ENCODE measurements around the gene EFNB1. TPM values are rescaled to one million over a fixed set of nuclear protein-coding genes. Genes with fewer than 3 reads are reported as not detected.

Gene EFNB1
- total RNA-seq, 1 experiment from 2014 or later, result 49.6 TPM

- no peak overlapping the region for H3K4me3 ChIP-seq
- H3K27me3 ChIP-seq, result no peaks in the 10 kb centered on the region
Observed at GRCh38 chrX:68835468-68835867, 6.6 kb downstream of the EFNB1 start.

GRCh38 chrX:68837119-68837518 lies 8.3 kb downstream of the EFNB1 start:
- no peaks in the 10 kb centered on the region for H3K27me3 ChIP-seq

More at GRCh38 chrX:68835468-68835867, 6.6 kb downstream of the EFNB1 start:
- Histone ChIP-seq H3K9me3 (no peaks in the 10 kb centered on the region), H3K36me3 (no peaks in the 10 kb centered on the region)
- no peak for DNase-seq

GRCh38 chrX:68838571-68838910 lies 9.7 kb downstream of the EFNB1 start:
- H3K9me3 ChIP-seq, result no peaks in the 10 kb centered on the region
- H3K27me3 ChIP-seq, result no peaks in the 10 kb centered on the region
- DNase-seq, result no peak
- H3K36me3 ChIP-seq, result no peaks in the 10 kb centered on the region
- H3K4me3 ChIP-seq, result no peak overlapping the region

More at GRCh38 chrX:68837119-68837518, 8.3 kb downstream of the EFNB1 start:
- Histone ChIP-seq H3K36me3 (no peaks in the 10 kb centered on the region), H3K9me3 (no peaks in the 10 kb centered on the region), H3K4me3 (no peak overlapping the region)
- no peak for DNase-seq

- no peaks in the 10 kb centered on the region for H3K27me3 ChIP-seq
- H3K36me3 ChIP-seq, result no peaks in the 10 kb centered on the region
- DNase-seq, result no peak
- no peak overlapping the region for H3K4me3 ChIP-seq
- H3K9me3 ChIP-seq, result no peaks in the 10 kb centered on the region
Observed at GRCh38 chrX:68839771-68840170, 10.9 kb downstream of the EFNB1 start.

GRCh38 chrX:68840256-68840655 lies 11.4 kb downstream of the EFNB1 start:
- Histone ChIP-seq H3K36me3 (no peaks in the 10 kb centered on the region), H3K27me3 (no peaks in the 10 kb centered on the region), H3K4me3 (no peak overlapping the region), H3K9me3 (no peaks in the 10 kb centered on the region)
- DNase-seq, result no peak

GRCh38 chrX:68841251-68842049 lies 12.6 kb downstream of the EFNB1 start:
- no peak for DNase-seq

GRCh38 chrX:68842351-68842750 lies 13.5 kb downstream of the EFNB1 start:
- no peaks in the 10 kb centered on the region for H3K36me3 ChIP-seq
- no peak for DNase-seq
- no peaks in the 10 kb centered on the region for H3K9me3 ChIP-seq
- no peaks in the 10 kb centered on the region for H3K27me3 ChIP-seq
- no peak overlapping the region for H3K4me3 ChIP-seq

More at GRCh38 chrX:68841251-68842049, 12.6 kb downstream of the EFNB1 start:
- no peak overlapping the region for H3K4me3 ChIP-seq
- no peaks in the 10 kb centered on the region for H3K27me3 ChIP-seq
- H3K9me3 ChIP-seq, result no peaks in the 10 kb centered on the region
- no peaks in the 10 kb centered on the region for H3K36me3 ChIP-seq

- peak; percentile 86 for DNase-seq
- Histone ChIP-seq H3K27me3 (no peaks in the 10 kb centered on the region), H3K9me3 (no peaks in the 10 kb centered on the region), H3K36me3 (no peaks in the 10 kb centered on the region), H3K4me3 (no peak overlapping the region)
Observed at GRCh38 chrX:68842781-68843581, 14.2 kb downstream of the EFNB1 start.

GRCh38 chrX:68843992-68844391 lies 15.2 kb downstream of the EFNB1 start:
- H3K36me3 ChIP-seq, result no peaks in the 10 kb centered on the region
- DNase-seq, result no peak
- H3K9me3 ChIP-seq, result no peaks in the 10 kb centered on the region

GRCh38 chrX:68844581-68844980 lies 15.8 kb downstream of the EFNB1 start:
- H3K9me3 ChIP-seq, result no peaks in the 10 kb centered on the region
- H3K36me3 ChIP-seq, result no peaks in the 10 kb centered on the region
- DNase-seq, result no peak
- H3K4me3 ChIP-seq, result no peak overlapping the region
- no peaks in the 10 kb centered on the region for H3K27me3 ChIP-seq

More at GRCh38 chrX:68843992-68844391, 15.2 kb downstream of the EFNB1 start:
- Histone ChIP-seq H3K27me3 (no peaks in the 10 kb centered on the region), H3K4me3 (no peak overlapping the region)

GRCh38 chrX:68846536-68846935 lies 17.7 kb downstream of the EFNB1 start:
- Histone ChIP-seq H3K9me3 (no peaks in the 10 kb centered on the region), H3K27me3 (no peaks in the 10 kb centered on the region), H3K36me3 (no peaks in the 10 kb centered on the region), H3K4me3 (no peak overlapping the region)
- DNase-seq, result no peak

- peak; percentile 66 for DNase-seq
- Histone ChIP-seq H3K27me3 (no peaks in the 10 kb centered on the region), H3K36me3 (no peaks in the 10 kb centered on the region), H3K4me3 (no peak overlapping the region), H3K9me3 (no peaks in the 10 kb centered on the region)
Observed at GRCh38 chrX:68847172-68847571, 18.4 kb downstream of the EFNB1 start.

- Histone ChIP-seq H3K9me3 (no peaks in the 10 kb centered on the region), H3K36me3 (no peaks in the 10 kb centered on the region), H3K27me3 (no peaks in the 10 kb centered on the region), H3K4me3 (no peak overlapping the region)
- no peak for DNase-seq
Observed at GRCh38 chrX:68848189-68848940, 19.5 kb downstream of the EFNB1 start.

GRCh38 chrX:68851082-68851481 lies 22.3 kb downstream of the EFNB1 start:
- Histone ChIP-seq H3K27me3 (no peaks in the 10 kb centered on the region), H3K4me3 (no peak overlapping the region), H3K36me3 (no peaks in the 10 kb centered on the region), H3K9me3 (no peaks in the 10 kb centered on the region)
- no peak for DNase-seq

- Histone ChIP-seq H3K4me3 (no peak overlapping the region), H3K27me3 (no peaks in the 10 kb centered on the region), H3K9me3 (no peaks in the 10 kb centered on the region), H3K36me3 (no peaks in the 10 kb centered on the region)
- no peak for DNase-seq
Observed at GRCh38 chrX:68852046-68852445, 23.2 kb downstream of the EFNB1 start.

GRCh38 chrX:68853665-68854251 lies 24.9 kb downstream of the EFNB1 start:
- Histone ChIP-seq H3K9me3 (no peaks in the 10 kb centered on the region), H3K4me3 (no peak overlapping the region), H3K27me3 (no peaks in the 10 kb centered on the region), H3K36me3 (no peaks in the 10 kb centered on the region)
- no peak for DNase-seq

- no peaks in the 10 kb centered on the region for H3K27me3 ChIP-seq
- H3K9me3 ChIP-seq, result no peaks in the 10 kb centered on the region
- no peak for DNase-seq
- no peaks in the 10 kb centered on the region for H3K36me3 ChIP-seq
- H3K4me3 ChIP-seq, result no peak overlapping the region
Observed at GRCh38 chrX:68865300-68865699, 36.5 kb downstream of the EFNB1 start.

Data from MG63 (cell line).